HG02642 (cell line): ENCODE measurements around the gene TOMM20L.

Source experiments
- ATAC-seq: cut with Tn5 transposase; IDR thresholded peaks from one replicate; pipeline ENCODE4 v1.9.1; 2021; ENCODE audit warnings: mild to moderate bottlenecking; ENCODE audit not compliant: unreplicated experiment, poor library complexity

The TOMM20L gene

DNA sequence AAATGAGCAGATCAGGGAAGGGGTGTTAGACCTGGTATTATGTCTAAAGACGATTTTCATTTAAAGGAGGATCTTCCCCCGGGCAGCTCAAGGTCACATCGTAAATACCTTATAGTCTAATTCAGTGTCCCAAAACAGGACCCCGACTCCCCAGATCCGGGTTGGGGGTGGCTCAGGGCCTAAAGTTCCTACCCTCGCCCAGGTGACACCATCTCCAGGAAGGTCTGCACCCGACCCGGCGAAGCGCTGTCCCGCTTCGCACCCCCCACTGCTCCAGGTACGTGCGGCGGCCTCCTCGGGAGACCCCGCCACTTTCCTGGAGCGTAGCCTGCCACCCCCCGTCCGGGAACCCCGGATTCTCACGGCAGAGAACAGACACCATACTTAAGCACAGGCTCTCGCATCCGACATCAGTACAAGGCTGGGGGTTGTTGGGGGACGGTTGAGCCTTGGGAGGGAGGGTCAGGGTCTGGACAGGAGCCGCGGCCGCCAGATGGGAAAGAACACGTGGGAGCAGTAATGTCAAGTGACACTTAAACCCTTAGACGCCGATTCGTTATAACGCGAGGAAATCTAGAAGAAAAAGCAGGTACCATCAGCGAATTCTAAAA is 31.0 kb downstream of the TOMM20L start:
- peak; percentile 51 for ATAC-seq

DNA sequence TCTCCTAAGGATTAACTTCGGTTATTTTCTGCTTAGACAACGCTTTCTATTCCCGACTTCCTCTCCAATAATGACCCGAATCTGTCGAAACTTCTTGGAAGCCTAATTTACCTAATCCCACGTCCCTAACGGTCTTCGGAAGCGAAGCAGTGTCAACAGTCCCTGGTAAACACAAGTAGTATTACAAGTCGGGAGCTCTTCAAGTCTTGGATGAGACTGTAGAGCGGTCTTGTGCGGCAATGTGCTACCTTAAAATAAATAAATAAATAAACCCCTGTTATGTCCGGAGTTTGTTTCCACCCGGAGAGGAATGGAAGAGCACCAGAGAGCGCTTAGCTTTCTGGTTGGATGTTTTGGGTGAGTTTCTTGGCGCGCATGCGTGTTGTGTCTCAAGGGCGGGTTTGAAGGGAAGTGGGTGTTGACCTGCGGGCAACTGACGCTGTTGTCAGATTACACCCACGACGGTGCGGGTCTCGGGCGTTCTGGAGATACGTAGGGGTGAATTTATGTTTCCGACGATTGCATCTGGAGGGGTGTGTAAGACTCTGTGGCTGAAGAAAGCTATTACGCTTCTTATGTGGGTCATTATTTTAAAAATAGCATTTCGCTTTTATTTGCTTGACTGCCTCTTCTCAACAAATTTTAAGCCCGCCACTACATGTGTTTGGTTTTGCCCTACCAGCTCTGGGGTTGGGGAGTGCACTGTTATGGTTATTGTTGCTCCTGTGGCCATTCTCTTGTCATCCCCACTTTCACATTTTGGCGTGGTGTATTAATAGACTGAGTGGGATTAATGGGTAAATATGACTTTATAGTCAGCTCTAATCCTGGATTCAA is 31.8 kb downstream of the TOMM20L start, which contains the start of the genes KIAA0586 and TIMM9:
TSS of gene KIAA0586 (plus strand) at position 439 of the 837 bp plus-strand sequence. CDS start 546 bp downstream, outside the sequence.
TSS of gene TIMM9 (minus strand) at position 251 of the 837 bp plus-strand sequence. CDS start 15,586 bp downstream, outside the sequence.
- peak; percentile 92 for ATAC-seq

DNA sequence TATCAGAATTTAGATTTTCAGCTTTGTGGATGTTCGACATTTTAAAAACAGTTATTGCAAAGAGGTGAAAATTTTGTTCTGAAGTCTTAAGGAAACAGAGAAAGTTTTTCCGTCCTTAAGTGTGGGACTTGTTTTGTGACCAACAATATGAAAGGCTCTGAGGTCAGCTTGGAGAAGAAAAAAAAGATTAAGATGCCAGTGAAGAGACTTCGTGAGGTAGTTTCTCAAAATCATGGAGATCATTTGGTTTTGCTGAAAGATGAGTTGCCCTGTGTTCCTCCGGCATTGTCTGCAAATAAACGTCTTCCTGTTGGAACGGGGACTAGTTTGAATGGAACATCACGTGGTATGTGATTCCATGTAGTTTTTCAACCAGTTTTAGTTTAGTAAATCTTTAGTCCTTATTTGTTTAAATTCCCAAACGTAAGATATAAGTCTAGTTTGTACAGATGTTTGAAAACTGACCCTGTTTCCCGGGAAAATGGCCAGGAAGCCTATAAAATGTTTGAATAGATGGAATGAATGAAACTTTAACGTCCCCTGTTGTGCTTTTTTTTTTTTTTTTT is 32.5 kb downstream of the TOMM20L start:
- no peak for ATAC-seq

- ATAC-seq, result no peak
These were observed 34.4 kb downstream of the TOMM20L start for GRCh38 chr14:58430156-58430555.

DNA sequence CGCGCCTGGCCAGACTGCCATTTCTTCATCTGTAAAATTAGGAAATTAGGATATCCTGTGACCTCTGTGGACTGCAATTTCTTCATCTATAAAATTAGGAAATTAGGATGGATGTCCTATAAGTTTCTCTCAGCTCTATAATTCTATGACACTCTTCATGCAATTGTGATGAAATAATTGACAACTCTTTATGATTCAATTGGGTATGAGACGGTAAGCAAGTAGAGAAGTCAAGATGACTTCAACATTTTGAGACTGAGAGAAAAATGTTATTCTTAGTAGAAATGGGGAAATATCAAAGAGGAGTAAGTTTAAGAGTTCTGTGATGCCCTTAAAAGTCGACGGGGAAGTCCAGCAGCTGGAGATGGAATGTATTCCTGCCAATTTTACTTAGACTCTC is 43.7 kb downstream of the TOMM20L start:
- ATAC-seq, result no peak

- ATAC-seq, result no peak
These were observed 48.9 kb downstream of the TOMM20L start for GRCh38 chr14:58444627-58445026.

GRCh38 chr14:58455593-58456265 is 60.0 kb downstream of the TOMM20L start:
- ATAC-seq, result no peak
